ENCODE measurements around the gene ABL1. TPM values are rescaled to one million over a fixed set of nuclear protein-coding genes. Genes with fewer than 3 reads are reported as not detected.

ABL1 gene
- total RNA-seq, 1 experiment from 2014 or later: 83.6 TPM

- Histone ChIP-seq H2BK120ac (ENCODE audit: low read depth, low read length, poor library complexity, severe bottlenecking) (no peak overlapping the region), H4K5ac (ENCODE audit: insufficient read length, low read depth, low read length) (no peak overlapping the region), H2BK15ac (ENCODE audit: low read depth, low read length) (no peak overlapping the region), H3K27me3 (ENCODE audit: insufficient read depth, low read length) (no peaks in the 10 kb centered on the region), H3K79me1 (ENCODE audit: insufficient read depth, low read depth, low read length, poor library complexity, severe bottlenecking) (no peaks in the 10 kb centered on the region), H3K27ac (ENCODE audit: insufficient read length, low read depth, low read length) (no peak overlapping the region), H3K56ac (ENCODE audit: insufficient read length, low read depth, low read length) (no peak overlapping the region), H2AFZ (ENCODE audit: low read length) (no peak overlapping the region), H3K4ac (ENCODE audit: low read depth, low read length) (no peak overlapping the region), H3K4me1 (ENCODE audit: insufficient read depth, low read length) (peaks cover 2% of the 10 kb centered on the region; the same call in 1 of the 2 replicates), H2BK20ac (ENCODE audit: low read depth, low read length, poor library complexity, severe bottlenecking) (no peak overlapping the region), H4K8ac (replicated peaks; ENCODE audit: insufficient read length, low read depth, low read length) (no peak overlapping the region), H2AK5ac (ENCODE audit: insufficient read length, low read length) (no peak overlapping the region), H4K91ac (ENCODE audit: insufficient read length, low read depth, low read length) (no peak overlapping the region), H3K23me2 (ENCODE audit: insufficient read length, low read depth, low read length, poor library complexity, severe bottlenecking) (peaks cover 5% of the 10 kb centered on the region), H4K20me1 (ENCODE audit: control insufficient read depth, insufficient read depth, insufficient read length) (no peaks in the 10 kb centered on the region), H3K9ac (ENCODE audit: extremely low read depth, insufficient read length, low read length) (no peak overlapping the region), H3K14ac (ENCODE audit: insufficient read depth, low read length) (no peak overlapping the region), H2BK5ac (ENCODE audit: insufficient read length, low read length) (no peak overlapping the region), H3K18ac (ENCODE audit: insufficient read length, low read depth, low read length) (no peak overlapping the region), H2BK12ac (ENCODE audit: insufficient read length, low read depth, low read length) (no peak overlapping the region), H3K23ac (ENCODE audit: insufficient read length, low read depth, low read length) (no peak overlapping the region), H3T11ph (ENCODE audit: low read length) (no peak overlapping the region), H3K4me2 (ENCODE audit: insufficient read depth, insufficient read length, low read length) (no peak overlapping the region), H3K9me3 (ENCODE audit: control insufficient read depth, low read depth, low read length) (no peaks in the 10 kb centered on the region), H3K79me2 (ENCODE audit: insufficient read depth, low read length) (peaks cover 4% of the 10 kb centered on the region; the same call in 1 of the 2 replicates)
- Mint-ChIP-seq H3K27ac (no peak overlapping the region), H3K9me3 (peaks cover 8 to 11% of the 10 kb centered on the region in 2 experiments), H3K4me1 (peaks cover 40 to 50% of the 10 kb centered on the region in 2 experiments), H3K36me3 (ENCODE audit: insufficient read depth in 1 of 3, low read depth in 3 of 3) (peaks cover 6 to 14% (median 7%) of the 10 kb centered on the region in 3 experiments; a peak in 5 of 7 replicates), H3K4me3 (no peak overlapping the region), H3K27me3 (ENCODE audit: low read depth) (no peaks in the 10 kb centered on the region)
- no peak for DNase-seq
- no peak for TF ChIP-seq CTCF (conservative IDR thresholded peaks at IDR 0.05)
- WGBS (ENCODE audit: extremely low coverage, insufficient read length, low lambda C conversion rate): no CpG with 5 or more reads among the region's 3 CpGs
These were observed 4.8 kb upstream of the ABL1 start for GRCh38 chr9:130830231-130830760.
